ENCODE results near the gene ZNF544. TPM values are rescaled to one million over a fixed set of nuclear protein-coding genes. Genes with fewer than 3 reads are reported as not detected.

The ZNF544 gene
- total RNA-seq, 1 donor from 2014 or later, result 3.9 TPM

DNA sequence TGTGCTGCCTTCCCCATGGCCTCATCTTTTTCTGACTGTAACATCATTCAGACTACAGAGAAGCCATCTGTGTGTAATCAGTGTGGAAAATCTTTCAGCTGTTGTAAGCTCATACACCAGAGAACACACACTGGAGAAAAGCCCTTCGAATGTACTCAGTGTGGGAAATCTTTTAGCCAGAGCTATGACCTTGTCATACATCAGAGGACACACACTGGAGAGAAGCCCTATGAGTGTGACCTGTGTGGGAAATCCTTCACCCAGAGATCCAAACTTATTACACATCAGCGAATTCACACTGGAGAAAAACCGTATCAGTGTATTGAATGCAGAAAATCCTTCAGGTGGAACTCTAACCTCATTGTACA is 32.9 kb downstream of the ZNF544 start:
- no peak for TF ChIP-seq CTCF (IDR thresholded peaks at IDR 0.05)
- H3K4me3 ChIP-seq, result peak overlapping the region in 1 of 2 donors; percentile 26
- no peaks in the 10 kb centered on the region for H3K4me1 ChIP-seq
- no peaks in the 10 kb centered on the region for H3K27me3 ChIP-seq
- H3K9me3 ChIP-seq, result peaks cover 99 to 100% of the 10 kb centered on the region in 2 donors
- peaks cover 86 to 94% of the 10 kb centered on the region in 2 donors for H3K36me3 ChIP-seq
- DNase-seq (ENCODE audit: low spot score in 2 of 2), result no peak
- intact Hi-C loops (cut with DNase I), result no loop called here
- no peak overlapping the region for H3K27ac ChIP-seq

DNA sequence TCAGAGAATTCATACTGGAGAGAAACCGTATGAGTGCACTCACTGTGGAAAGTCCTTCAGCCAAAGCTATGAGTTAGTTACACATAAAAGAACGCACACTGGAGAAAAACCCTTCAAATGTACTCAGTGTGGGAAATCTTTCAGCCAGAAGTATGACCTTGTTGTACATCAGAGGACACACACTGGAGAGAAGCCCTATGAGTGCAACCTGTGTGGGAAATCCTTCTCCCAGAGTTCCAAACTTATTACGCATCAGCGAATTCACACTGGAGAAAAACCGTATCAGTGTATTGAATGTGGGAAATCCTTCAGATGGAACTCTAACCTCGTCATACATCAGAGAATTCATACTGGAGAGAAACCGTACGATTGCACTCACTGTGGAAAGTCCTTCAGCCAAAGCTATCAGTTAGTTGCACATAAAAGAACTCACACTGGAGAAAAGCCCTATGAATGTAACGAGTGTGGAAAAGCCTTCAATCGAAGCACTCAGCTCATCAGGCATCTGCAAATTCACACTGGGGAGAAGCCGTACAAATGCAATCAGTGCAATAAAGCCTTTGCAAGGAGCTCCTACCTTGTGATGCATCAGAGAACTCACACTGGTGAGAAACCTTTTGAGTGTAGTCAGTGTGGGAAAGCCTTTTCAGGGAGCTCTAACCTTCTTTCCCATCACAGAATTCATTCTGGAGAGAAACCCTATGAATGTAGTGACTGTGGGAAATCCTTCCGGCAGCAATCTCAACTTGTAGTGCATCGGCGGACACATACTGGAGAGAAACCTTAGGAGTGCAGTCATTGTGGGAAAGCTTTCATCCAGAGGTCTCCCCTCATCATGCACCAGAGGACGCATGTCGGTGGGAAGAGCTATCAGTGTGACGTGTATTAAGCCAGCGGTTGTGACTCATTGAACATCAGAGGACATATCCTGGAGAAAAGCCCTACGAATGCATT is 33.5 kb downstream of the ZNF544 start:
- intact Hi-C loops (cut with DNase I), result no loop called here
- no peaks in the 10 kb centered on the region for H3K4me1 ChIP-seq
- peaks cover 99 to 100% of the 10 kb centered on the region in 2 donors for H3K9me3 ChIP-seq
- no peak for DNase-seq (ENCODE audit: low spot score in 2 of 2)
- H3K27ac ChIP-seq, result no peak overlapping the region
- H3K27me3 ChIP-seq, result no peaks in the 10 kb centered on the region
- H3K36me3 ChIP-seq, result peaks cover 86 to 92% of the 10 kb centered on the region in 2 donors
- TF ChIP-seq CTCF (IDR thresholded peaks at IDR 0.05), result no peak
- H3K4me3 ChIP-seq, result peak overlapping the region in 1 of 2 donors; percentile 26

- Histone ChIP-seq H3K9me3 (peaks cover 99 to 100% of the 10 kb centered on the region in 2 donors), H3K27ac (no peak overlapping the region), H3K36me3 (peaks cover 80 to 85% of the 10 kb centered on the region in 2 donors), H3K4me1 (no peaks in the 10 kb centered on the region), H3K4me3 (peak overlapping the region in 1 of 2 donors; percentile 10), H3K27me3 (no peaks in the 10 kb centered on the region)
- TF ChIP-seq CTCF (IDR thresholded peaks at IDR 0.05), result no peak
- no peak for DNase-seq (ENCODE audit: low spot score in 2 of 2)
- intact Hi-C loops (cut with DNase I), result no loop called here
These were observed 34.2 kb downstream of the ZNF544 start for GRCh38 chr19:58262922-58263296.

DNA sequence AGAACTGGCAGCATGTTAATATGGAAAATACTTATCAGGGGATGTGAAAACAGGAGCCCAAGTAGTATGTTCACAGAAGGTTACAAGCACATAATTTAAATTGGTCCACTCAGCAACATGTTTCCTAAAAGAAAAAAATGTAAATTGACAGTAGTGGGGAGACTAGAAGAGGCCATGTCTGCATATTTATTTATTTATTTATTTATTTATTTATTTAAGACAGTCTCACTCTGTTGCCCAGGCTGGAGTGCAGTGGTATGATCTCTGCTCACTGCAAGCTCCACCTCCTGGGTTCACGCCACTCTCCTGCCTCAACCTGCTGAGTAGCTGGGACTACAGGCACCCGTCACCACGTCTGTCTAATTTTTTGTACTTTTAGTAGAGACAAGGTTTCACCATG is 36.4 kb downstream of the ZNF544 start:
- intact Hi-C loops (cut with DNase I), result no loop called here

GRCh38 chr19:58268344-58268743 is 39.6 kb downstream of the ZNF544 start:
- intact Hi-C loops (cut with DNase I), result no loop called here
- Histone ChIP-seq H3K9me3 (peaks cover 95 to 99% of the 10 kb centered on the region in 2 donors), H3K27me3 (no peaks in the 10 kb centered on the region), H3K4me3 (no peak overlapping the region), H3K4me1 (no peaks in the 10 kb centered on the region), H3K36me3 (peaks cover 57 to 62% of the 10 kb centered on the region in 2 donors), H3K27ac (no peak overlapping the region)
- no peak for DNase-seq (ENCODE audit: low spot score in 2 of 2)
- TF ChIP-seq CTCF (IDR thresholded peaks at IDR 0.05), result no peak

More for the DNA sequence above, 36.4 kb downstream of the ZNF544 start:
- H3K9me3 ChIP-seq, result peaks cover 99 to 100% of the 10 kb centered on the region in 2 donors
- no peaks in the 10 kb centered on the region for H3K4me1 ChIP-seq
- no peak for DNase-seq (ENCODE audit: low spot score in 2 of 2)
- H3K27me3 ChIP-seq, result no peaks in the 10 kb centered on the region
- peaks cover 66 to 67% of the 10 kb centered on the region in 2 donors for H3K36me3 ChIP-seq
- no peak overlapping the region for H3K4me3 ChIP-seq
- H3K27ac ChIP-seq, result no peak overlapping the region
- TF ChIP-seq CTCF (IDR thresholded peaks at IDR 0.05), result no peak
